ENCODE measurements around the gene BCAR1.

The BCAR1 gene

GRCh38 chr16:75198135-75198600, 53.3 kb downstream of the BCAR1 start:
- no peak for DNase-seq

- DNase-seq: no peak
These were observed 53.8 kb downstream of the BCAR1 start for GRCh38 chr16:75197522-75198134.

- DNase-seq: no peak
These were observed 54.6 kb downstream of the BCAR1 start for GRCh38 chr16:75196836-75197235.

- DNase-seq: no peak
These were observed 55.3 kb downstream of the BCAR1 start for GRCh38 chr16:75195811-75196790.

GRCh38 chr16:75193730-75194444, 57.5 kb downstream of the BCAR1 start:
- no peak for DNase-seq

- no peak for DNase-seq
These were observed 58.2 kb downstream of the BCAR1 start for GRCh38 chr16:75193265-75193650.

GRCh38 chr16:75192606-75193264, 58.7 kb downstream of the BCAR1 start:
- DNase-seq: no peak

GRCh38 chr16:75189638-75190245, 61.7 kb downstream of the BCAR1 start:
- no peak for DNase-seq

GRCh38 chr16:75188832-75189477, 62.5 kb downstream of the BCAR1 start:
- DNase-seq: no peak

GRCh38 chr16:75181630-75182029, 69.8 kb downstream of the BCAR1 start:
- DNase-seq: no peak

- no peak for DNase-seq
These were observed 72.2 kb downstream of the BCAR1 start for GRCh38 chr16:75179208-75179607.

Measured in NCI-H526 treated with DMSO at 0.1 percent for 48 hours (cell line).